ENCODE data around the gene TTYH3.

- no peak for TF ChIP-seq POLR2A (IDR thresholded peaks at IDR 0.05)
- TF ChIP-seq CTCF (IDR thresholded peaks at IDR 0.05), result no peak
Observed at GRCh38 chr7:2654059-2654458, 22.3 kb downstream of the TTYH3 start.

Data from suprapubic skin (tissue), 3 donors.